ENCODE results near the gene VWA3A. TPM values are rescaled to one million over a fixed set of nuclear protein-coding genes. Genes with fewer than 3 reads are reported as not detected.

VWA3A gene
- total RNA-seq, 2 experiments from 2014 or later: 0.18 TPM; not detected in 1

Other genes starting within 250 kb of the VWA3A start
- gene NPIPB4, start 234.8 kb upstream of the VWA3A start, total RNA-seq: 100 to 1,000 TPM; 150 to 168 TPM
- gene UQCRC2, start 139.2 kb upstream of the VWA3A start, total RNA-seq: 100 to 1,000 TPM; 231 to 238 TPM
- not detected for gene PDZD9, start 91.4 kb upstream of the VWA3A start, total RNA-seq
- gene MOSMO, start 84.4 kb upstream of the VWA3A start, total RNA-seq: 10 to 100 TPM; 11.4 to 11.9 TPM
- gene SDR42E2, start 70.0 kb downstream of the VWA3A start, total RNA-seq: under 1 TPM in 1 of 2 experiments, not detected in 1; 0.16 TPM
- gene EEF2K, start 113.7 kb downstream of the VWA3A start, total RNA-seq: 10 to 100 TPM; 27.7 to 28.9 TPM
- 10 to 100 TPM; 43.8 to 49.9 TPM for gene POLR3E, start 204.9 kb downstream of the VWA3A start, total RNA-seq